Left renal pelvis (tissue), 4 donors: Measurements from ENCODE around the gene CSF1R. TPM values are rescaled to one million over a fixed set of nuclear protein-coding genes. Genes with fewer than 3 reads are reported as not detected.

Experiments
- polyA plus RNA-seq, 4 donors: library from polyadenylated mRNA; unstranded; fragments of 120-200 nt; gene quantifications; one replicate each; pipeline ENCODE4 v1.2.1, GENCODE V29; 2013; ENCODE audit not compliant: insufficient read length in 4 of 4

CSF1R gene
- polyA plus RNA-seq, 4 donors: 15.4 to 36.1 (median 17.1) TPM

Other genes with a start within 250 kb of the CSF1R start
- under 1 TPM; 0.09 to 0.21 (median 0.10) TPM for gene PDE6A, start 141.8 kb downstream of the CSF1R start, polyA plus RNA-seq
- 10 to 100 TPM; 16.0 to 22.9 (median 20.4) TPM for gene SLC26A2, start 125.8 kb downstream of the CSF1R start, polyA plus RNA-seq
- gene TIGD6, start 85.9 kb downstream of the CSF1R start, polyA plus RNA-seq: 1 to 10 TPM; 3.6 to 8.2 (median 5.7) TPM
- gene HMGXB3, start 85.8 kb downstream of the CSF1R start, polyA plus RNA-seq: 10 to 100 TPM; 25.3 to 37.9 (median 31.1) TPM
- gene PDGFRB, start 69.3 kb upstream of the CSF1R start, polyA plus RNA-seq: 100 to 1,000 TPM; 133 to 196 (median 138) TPM
- under 1 TPM; 0.10 to 0.73 (median 0.53) TPM for gene CDX1, start 80.2 kb upstream of the CSF1R start, polyA plus RNA-seq
- gene SLC6A7, start 103.5 kb upstream of the CSF1R start, polyA plus RNA-seq: under 1 TPM in 3 of 4 donors, not detected in 1; 0.06 to 0.13 (median 0.11) TPM
- 1 to 10 TPM in 3 of 4 donors, under 1 TPM in 1; 0.75 to 4.8 (median 3.2) TPM for gene CAMK2A, start 203.2 kb upstream of the CSF1R start, polyA plus RNA-seq
- gene ARSI, start 216.4 kb upstream of the CSF1R start, polyA plus RNA-seq: 1 to 10 TPM; 2.2 to 8.7 (median 3.0) TPM